GM19468 (cell line): ENCODE measurements around the gene RGL2.

ENCODE experiments used
- ATAC-seq: cut with Tn5 transposase; IDR thresholded peaks from one replicate; pipeline ENCODE4 v1.9.1; 2021; ENCODE audit warnings: mild to moderate bottlenecking, moderate library complexity, moderate number of reproducible peaks; ENCODE audit not compliant: unreplicated experiment; ENCODE audit errors: extremely low read depth

The RGL2 gene

GRCh38 chr6:33317669-33318425, 19.1 kb upstream of the RGL2 start, which contains the start of gene ZBTB22:
Gene ZBTB22 (minus strand): TSS chr6:33317744. CDS start chr6:33316916, 828 bp downstream.
- ATAC-seq: peak; percentile 27

GRCh38 chr6:33317419-33317668, 18.6 kb upstream of the RGL2 start:
- ATAC-seq: no peak

DNA sequence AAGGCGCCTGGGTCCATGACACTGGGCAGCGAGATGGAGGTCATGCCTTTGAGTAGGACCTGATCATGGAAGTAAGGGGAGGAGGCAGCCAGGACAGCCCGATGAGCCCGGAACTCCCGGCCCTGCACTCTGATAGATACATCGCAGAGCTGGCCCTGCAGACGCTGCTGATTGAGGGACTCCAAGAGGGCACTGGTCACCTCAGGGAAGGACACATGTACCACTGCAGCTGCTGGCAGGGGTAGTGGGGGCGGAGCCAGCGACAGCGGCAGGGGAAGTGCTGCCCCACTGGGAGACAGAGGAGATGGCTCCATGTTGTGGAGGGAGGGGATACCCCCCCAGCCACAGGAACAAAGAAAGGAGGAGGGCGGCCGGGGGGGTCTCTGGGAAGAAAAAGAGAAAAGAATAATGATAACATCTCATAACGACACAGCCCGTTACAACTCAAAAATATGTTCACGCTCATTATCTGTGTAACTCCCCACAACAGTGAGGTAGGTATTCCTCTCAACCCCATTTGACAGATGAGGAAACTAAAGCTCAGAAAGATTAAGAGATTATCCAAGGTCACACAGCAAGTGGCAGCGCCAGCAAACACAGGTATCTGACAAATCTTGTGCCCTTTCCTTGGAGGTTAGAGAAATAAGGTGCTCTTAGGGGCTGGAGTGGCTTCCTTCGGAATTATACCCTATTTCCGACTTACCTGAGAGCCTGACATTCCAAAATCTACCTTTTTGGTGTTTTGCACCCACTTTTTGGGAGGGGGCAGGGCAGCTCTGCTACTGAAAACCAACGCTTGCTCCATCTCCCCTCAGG, 18.1 kb upstream of the RGL2 start:
- no peak for ATAC-seq

DNA sequence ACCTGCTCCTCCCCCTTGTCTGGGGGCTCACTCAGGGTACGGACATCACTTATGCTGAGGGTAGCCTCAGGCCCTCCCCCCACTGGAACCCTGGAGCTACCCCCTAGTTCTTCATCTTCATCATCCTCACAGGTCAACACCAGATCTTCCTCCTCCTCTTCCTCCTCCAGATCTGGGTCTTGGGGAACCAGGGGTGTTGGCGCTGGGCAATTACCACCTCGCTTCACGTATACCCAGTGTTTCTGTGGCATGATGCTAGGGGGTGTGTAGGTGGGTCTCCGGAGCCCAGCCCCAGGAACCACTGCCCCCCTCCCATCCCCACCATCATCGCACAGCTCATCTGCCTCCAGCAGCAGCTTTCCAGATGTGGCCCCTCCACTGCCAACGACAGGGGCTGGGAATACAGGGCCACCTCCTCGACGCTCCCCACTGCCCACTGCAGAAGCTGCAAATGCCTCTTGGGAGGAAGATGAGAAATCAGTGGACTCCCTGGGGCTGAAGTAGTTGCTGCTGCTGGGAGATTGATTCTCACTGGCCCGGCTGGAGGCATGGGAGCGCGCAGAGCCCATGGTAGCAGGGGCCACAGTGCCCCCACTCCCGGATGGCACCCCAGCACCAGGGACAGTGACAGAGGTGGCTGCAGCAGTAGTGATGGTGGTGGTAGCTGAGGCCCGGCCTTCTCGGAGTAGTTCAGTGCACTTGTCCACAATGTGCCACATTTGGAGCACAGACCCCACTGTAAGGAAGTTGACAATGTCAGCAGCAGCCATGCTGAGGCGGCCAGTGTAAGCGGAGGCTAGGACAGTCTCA, 17.3 kb upstream of the RGL2 start:
- ATAC-seq: no peak

GRCh38 chr6:33314943-33315792, 16.4 kb upstream of the RGL2 start:
- ATAC-seq: no peak

DNA sequence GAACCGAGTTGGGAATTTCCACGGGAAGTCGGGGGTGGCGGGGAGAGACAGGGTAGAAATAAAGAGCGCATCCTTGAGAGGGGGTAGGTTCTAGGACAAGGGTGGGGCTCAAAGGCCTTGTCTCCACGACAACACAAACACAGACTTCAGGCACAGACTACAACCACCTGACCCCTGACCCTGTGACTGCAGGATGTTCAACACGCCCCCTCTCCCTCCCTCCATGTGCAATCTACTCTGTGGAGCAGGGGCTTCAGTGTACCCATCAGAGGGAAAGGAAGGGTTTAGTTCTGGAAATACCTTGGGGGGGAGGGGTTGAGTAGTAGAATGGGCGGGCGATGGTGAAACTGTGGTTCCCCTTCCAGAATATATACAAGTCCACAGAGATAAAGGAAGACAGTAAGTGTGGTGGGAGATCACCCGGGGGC, 15.8 kb upstream of the RGL2 start:
- ATAC-seq: no peak

DNA sequence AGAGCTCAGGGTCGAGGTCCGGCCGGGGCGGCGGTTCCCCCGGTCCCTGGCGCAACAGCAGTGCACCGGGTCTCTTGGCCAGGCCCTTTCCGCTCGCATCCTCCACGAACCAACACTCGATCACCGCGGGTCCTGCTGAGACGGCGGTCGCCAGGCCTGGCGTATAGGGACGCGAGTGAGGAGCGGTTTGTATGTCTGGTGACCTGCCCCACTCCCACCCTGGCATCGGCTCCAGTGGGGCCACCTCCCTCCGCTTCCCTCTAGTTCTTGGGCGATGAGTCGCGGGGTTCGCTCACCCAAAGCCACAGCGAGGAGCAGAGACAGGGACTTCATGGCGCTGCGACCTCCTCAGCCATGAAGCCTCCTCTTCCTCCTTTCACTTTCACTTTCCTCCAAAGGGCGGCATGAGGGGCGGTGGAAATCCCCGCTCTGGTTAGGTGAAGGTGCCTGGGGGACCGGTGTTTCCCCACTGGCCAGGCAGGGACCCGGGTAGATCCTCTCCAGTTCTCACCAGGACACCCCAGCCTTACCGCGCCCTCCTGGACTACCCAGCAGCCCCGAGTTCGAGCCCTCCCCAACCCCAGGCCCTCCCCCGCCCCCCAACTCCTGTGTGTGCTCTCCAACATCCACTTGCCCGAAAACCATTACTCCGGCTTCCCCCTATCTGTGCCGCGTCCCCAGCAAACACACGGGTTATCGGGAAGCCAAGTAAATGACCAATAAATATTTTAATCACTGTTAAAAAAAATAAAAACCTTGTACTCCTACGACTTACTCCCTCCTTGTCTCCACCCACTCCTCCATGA, 15.2 kb upstream of the RGL2 start, which contains the start of gene TAPBP:
Gene TAPBP, minus strand, starts transcription at position 370 of the 806 bp plus-strand sequence. Its CDS starts 37 bp downstream, at position 333.
- no peak for ATAC-seq

- ATAC-seq: no peak
Measured at GRCh38 chr6:33313105-33313708, 14.5 kb upstream of the RGL2 start.

- no peak for ATAC-seq
Measured at GRCh38 chr6:33312361-33313104, 13.8 kb upstream of the RGL2 start.

GRCh38 chr6:33306356-33306755, 7.6 kb upstream of the RGL2 start:
- ATAC-seq: no peak

DNA sequence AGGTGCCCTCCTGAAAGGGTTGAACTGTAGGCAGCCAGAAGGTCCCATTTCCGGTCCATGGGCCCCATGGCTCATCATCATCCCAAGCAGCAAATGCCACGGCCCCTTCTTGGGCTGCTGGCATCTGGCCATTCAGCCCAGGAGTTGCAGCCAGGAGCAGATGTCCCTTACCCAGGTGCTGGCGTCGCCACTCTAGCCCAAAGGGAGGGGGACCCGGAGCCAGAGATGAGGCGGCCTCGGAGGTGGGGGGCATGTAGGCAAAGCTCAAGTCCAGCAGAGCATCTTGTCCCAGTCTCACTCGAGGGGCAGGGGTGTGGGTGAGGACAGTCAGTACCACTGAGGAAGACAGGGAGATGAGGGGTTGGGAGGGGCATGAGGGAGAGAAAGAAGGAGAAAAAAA, 6.3 kb upstream of the RGL2 start:
- no peak for ATAC-seq

DNA sequence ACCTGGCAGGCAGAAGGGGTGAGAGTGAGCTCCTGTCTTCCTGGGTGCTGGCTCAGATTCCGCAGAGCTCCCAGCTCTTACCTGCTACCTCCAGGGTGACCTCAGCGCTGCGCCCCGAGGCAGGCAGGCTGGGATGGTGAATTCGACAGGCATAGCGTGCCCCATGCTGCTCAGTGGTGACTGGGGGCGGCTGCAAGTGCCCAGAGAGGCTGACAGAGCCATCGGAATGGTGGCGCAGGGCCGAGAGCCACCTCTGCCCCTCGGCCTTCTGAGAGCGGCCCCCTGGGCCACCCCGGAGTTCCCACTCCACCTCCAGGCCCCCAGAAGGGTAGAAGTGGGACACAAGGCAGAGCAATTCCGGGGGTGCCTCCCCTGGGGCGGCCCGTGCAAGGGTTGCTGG, 5.5 kb upstream of the RGL2 start:
- ATAC-seq: no peak

DNA sequence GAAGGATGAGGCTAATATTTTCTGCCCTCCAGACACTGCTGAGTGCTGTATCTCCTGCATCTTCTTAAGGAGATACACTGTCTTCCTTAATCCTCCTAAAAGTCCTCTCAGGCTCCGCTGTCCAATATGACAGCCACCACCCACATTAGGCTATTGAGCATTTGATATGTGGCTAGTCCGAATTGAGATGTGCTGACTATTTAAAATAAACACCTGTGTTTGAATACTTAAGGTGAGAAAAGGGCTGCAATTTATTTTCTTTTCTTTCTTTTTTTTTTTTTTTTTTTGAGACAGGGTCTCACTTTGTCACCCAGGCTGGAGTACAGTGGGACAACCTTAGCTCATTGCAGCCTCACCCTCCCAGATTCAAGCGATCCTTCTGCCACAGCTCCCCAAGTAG, 3.1 kb upstream of the RGL2 start:
- ATAC-seq: no peak

GRCh38 chr6:33299237-33299944, 649 bp upstream of the RGL2 start:
- ATAC-seq: no peak

- no peak for ATAC-seq
Measured at GRCh38 chr6:33297956-33298772, 578 bp downstream of the RGL2 start.

DNA sequence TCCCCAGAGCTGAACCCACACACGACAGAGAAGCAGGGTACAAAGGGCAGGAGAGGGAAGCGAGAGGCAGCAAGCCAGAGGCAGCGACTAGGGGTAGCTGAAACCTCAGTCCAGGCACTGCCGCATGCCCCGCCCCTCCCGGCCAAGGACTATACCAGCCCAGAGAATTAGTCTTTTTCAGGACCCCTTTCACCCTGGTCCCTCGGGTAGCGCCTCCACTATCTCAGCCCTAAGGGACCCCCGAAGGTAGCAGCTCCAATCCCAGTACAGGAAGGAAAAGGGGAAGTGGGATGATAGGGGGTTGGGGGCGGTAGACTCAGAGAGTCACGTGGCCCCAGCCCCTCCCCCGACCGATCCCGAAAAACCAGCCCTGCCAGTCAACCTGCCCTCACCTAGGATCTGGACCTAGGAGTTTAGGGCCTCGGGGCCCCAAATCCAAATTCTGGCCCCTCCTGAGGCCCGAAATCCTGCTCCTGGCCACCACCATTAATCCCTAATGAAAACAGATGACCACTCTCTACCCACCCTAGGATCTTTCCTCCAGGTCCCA, 1.3 kb downstream of the RGL2 start:
- ATAC-seq: no peak
